Measurements from ENCODE around the gene C3orf52.

C3orf52 gene

DNA sequence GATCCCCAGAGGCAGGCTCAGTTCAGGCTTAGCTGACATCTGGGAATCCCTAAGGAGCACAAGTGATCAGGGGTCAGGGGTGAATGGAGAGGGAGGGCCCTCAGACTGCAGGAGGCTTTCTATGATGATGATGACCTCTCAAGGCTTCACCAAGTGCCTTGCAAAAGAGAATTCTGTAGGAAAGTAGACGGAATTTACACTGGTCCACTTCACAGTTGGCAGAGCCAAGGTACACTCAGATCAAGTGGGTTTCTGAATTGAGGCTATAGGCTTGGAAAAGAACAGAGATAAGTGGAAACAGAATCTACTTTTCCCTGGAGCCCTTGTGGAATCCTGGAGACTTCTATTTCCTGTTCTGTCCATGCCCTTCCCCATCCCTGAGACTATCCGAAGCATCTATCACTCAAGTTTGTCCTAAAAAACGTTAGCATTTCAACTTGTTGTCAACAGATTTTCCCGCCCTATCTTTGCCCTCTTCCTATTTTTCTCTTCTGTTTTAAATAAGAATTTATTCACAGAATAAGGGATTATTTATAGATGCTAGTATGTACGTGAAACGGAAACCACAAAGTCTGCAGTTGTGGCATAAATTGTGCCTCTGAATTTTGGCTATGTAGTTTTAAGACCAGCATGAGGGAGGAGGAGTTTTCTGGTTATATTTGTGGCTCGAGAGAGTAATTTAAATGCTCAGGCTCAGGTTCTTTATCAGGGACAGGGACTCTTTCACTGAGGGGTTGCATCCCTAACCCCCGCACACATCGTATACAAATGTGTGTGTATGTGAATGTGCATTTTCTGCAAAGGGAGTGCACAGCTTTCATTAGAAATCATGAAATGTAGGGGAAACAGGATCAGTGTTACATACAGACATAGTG, 34.0 kb downstream of the C3orf52 start:
- FAIRE-seq, result no peak

DNA sequence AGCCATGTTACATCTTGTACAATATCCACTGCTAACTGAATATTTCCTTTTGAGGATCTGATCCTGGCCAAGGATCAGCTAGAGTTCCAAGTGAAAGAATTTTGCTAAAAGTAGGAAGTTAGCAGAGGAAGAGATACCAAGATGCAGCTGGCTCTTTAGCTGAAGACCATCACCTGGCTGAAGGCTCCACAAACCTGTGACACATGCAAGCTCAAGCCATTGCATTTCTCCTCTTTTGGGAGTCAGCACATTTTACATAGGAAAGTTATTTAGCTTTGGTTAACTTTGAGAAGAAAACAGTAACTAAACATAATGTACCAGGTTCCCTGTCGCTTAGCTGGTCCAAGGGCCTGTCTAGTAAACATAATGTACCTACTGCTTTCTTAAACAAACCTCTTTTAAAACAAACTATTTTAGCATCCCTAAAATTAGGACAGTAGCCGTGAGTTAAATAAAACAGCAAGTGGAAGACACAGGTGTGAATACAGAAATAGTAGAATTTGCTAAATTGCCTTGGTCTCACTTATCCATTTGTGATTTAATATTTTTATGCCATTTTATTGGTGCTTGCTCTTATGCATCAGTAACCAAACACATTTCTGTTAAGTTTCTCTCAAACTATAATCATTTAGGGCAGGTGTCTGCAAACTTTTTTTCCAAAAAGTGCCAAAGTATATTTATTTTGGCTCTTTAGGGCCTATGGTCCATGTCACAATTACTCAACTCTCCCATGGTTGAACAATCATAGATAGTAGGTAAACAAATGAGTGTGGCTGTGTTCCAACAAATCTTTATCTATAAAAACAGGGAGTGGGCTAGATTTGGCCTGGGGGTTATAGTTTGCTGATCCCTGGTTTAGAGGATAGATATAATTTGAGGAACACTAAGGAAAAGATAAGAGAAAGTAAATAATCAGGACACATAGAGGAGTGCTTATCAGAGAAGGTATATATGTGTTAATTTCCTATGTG, 35.7 kb downstream of the C3orf52 start:
- FAIRE-seq, result no peak

DNA sequence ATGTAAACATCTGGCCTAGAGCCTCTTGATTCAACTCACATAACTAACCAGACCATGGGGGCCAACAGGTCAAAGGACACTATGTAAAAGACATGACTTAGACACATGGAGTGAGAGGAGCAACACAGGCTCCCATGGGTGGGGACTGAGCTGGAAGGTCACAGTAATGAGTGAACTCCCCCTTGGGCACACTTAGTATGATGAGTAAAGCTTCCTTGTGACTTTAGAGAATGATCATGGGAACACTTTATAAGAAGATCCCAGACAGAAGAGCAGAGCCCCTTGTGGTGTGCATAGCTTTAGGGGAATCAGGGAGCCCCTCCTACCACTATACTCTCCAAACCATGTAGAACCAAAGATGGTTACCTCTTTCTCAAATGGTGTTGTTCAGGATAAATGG, 36.7 kb downstream of the C3orf52 start:
- no peak for FAIRE-seq

DNA sequence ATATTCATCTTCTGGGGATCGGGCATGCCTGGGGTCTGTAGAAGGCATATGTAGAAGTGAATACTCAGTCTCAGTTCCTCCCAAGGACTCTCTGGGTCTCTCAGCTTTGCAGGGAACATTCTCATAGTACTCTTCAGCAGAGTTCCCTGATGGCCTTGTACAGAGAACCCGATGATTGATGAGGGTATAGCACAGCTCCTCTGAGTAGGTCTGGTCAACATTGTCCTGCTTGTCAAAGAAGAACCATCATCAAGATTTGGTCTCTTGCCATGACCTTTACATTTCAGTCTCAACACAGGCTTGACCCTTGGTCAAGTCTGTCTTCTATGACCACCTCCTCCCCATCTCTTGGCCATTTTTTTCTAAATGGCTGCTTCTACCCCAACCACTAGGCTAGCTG, 37.4 kb downstream of the C3orf52 start:
- no peak for FAIRE-seq

DNA sequence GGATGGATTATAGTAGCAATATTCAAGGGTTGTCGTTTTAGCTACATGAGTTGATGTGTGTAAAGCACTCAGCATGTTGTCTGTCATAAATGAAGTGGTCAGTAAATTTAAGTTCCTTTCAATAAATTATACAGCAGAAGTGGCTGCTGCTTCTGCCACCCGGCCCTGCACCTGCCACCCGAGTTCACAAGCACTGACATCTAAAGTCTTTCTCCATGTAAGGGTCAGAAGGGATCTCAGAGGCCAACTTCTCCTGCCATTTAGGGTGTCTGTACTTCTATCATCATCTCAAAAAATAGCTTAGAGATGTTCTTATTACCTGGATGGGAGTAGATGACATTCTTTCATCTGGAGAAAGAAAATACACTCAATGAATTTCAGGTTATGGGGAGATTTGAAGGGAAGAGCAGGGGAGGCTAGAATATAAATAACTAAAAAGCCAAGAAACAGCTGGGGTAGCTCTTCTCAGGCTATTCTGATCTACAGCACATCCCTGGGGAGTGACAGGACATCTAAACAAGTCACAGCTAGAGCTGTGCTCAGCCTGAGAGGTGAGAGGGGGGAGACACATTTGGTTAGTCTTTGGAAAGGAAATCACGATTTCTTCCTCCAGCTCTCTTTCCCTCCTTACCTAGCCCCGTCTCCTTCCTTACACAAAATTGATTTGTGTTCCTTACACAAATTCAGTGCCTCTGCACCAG, 38.9 kb downstream of the C3orf52 start:
- no peak for FAIRE-seq

DNA sequence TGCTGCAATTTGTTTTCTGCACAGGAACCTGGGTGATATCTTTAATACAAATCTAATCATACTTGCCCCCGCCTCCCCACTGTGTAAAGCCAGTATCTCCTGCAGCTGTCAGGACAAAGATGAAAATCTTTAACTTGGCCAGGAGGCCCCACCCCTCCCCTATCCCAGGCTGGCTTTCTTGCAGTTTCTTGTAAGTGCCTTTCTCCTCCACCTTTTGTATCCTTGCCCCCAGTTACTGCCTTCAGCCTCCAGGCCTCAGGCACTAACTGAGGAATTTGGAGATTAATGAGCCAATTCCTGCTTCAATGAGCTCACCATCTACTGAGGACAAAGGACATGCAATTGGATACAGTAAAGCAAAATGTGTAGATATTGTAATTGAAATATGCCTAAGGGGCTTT, 40.3 kb downstream of the C3orf52 start:
- no peak for FAIRE-seq

DNA sequence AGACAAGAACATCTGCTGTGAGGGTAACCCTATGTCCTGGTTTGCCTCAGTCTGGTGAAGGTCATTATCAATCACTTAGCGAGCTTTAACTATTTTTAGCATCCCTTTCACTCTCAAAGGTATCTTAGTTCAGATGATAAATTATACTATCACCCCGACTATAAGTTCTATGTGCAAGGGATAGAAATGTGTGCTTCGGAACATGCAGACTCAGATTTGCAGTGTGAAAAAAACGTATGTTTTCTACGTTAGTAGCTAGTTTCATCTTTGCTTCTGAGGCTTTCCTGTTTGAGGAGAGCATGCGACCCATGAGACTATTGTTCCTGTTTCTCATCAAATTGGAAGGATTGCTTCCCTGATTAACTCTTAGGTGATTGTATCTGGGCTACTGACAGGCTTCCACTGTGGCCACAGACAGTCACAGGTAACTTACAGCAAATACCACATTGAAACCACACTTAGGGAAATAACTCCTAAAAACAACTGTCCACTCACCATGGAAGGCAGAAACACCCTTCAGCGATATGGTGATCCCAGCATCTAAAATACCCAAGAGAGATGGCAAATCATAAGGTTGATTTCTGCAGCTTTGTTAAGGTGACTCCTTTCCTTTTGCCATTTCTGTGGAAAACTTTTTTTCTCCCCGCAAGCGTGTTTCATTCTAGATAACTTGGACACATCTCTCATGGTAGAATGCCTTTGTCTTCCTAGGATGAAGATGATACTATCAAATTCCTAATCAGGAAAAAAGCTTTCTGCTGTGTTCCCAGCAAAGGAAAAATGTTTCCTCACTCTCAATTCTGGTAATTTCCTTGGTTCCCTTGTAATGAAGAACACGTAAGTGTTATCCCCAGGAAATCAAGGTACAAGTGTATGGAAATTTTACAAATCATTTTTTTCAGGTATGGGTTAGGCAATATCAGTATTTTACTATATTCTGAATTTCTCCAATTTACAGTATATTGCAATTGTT, 41.6 kb downstream of the C3orf52 start:
- FAIRE-seq, result no peak

DNA sequence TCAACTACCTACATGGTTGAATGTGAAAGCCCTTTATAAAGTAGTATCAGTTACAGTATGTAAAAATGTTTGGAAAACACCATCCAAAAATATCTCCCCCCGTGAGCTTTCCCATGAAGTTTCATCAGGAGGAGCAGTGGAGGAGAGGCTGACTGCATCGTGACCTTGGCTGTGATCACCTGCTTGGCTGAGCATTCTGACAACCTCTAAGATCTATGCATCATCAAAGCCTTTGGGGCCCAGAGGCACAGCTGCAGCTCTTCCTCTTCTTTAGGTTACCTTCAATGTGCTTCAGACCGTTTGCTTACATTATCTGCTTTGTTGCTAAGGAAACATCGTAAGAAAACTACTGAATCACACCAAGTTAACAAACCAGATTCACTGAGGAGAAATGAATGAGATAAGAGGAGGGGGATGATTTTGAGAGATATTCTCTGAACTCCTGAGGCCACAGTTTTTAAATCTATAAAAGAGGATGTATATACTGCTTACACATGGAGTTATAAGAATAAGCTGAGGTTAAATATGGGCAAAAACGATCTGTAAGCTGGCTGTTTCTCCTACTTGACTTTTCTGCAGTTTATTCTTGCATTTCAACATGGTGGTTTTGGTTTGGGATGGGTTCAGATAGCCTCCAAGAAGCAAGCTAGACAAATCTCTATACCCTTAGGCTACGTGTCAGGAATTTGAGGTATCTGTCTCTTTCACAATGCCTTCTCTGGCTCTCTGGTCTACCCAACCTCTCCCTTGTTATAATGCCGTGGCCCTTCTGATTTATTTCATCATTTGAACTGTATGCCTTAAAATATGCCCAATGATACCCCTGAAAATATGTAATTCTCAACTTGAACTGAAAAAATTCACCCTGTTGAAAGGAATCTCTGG, 42.9 kb downstream of the C3orf52 start:
- no peak for FAIRE-seq

DNA sequence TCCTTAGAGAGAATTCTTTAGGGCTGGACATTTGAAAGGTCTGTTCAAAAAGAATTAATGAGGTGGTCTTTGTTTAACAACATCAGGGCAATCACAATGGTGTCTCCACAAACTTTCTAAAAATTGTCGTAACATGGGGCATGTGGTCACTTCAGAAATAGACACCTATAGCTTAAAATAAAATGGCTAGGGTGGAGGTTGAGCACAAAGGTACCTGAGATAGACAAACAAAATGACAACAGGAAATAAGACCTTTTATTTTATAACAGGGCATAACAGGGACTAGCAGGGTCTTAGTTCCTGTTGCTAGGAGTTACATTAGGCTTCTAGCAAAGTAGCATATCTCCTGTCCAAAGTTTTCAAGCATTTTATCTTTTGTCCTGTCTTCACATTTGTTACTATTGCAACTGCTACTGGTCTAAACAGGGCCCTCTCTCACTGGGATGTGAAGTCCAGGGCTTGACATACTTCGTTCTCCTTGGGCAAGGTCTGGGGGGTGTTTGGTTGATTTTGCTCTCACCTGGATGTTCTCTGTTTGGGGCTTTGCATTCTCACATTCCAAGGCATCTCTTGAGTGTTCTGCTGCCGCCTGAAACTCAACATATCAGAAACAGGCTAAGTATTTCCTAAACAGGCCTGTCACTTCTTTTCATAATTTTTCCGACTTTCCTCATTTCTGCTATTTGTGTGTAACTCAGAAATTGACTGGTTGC, 43.9 kb downstream of the C3orf52 start:
- no peak for FAIRE-seq

DNA sequence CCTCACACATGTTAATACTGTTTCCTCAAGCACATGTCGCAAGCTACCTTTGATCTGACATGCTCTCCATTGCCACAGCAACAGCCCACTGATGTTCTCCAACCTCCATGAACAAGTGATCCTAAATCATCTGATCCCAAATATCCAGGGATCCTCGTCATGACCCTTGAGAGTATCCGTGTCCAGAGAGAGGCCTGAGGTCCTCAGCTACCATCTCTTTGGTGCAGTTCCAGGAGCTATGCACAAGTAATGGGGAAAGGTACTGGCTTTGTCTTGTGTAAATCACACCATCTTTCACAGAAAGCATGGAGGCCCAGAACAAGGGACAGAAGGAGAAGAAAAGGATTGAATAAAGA, 44.4 kb downstream of the C3orf52 start:
- no peak for FAIRE-seq

DNA sequence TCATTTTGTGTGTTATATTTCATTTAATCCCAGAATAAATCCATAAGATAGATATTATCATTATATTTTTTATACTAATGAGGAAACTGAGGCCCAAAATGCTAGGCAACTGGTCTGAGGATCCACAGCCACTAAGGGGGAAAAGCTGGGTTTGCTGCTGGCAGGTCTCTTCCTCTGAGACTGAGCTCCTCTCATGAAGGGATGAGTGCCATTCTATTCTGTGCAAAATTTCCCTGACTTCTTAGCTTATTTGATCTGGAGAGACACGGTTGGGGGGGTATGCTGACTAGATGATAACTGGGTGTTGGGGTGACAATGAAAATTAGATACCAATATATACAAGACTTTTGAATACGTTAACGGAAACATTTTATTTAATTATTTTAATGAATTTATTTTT, 44.9 kb downstream of the C3orf52 start:
- FAIRE-seq, result no peak

DNA sequence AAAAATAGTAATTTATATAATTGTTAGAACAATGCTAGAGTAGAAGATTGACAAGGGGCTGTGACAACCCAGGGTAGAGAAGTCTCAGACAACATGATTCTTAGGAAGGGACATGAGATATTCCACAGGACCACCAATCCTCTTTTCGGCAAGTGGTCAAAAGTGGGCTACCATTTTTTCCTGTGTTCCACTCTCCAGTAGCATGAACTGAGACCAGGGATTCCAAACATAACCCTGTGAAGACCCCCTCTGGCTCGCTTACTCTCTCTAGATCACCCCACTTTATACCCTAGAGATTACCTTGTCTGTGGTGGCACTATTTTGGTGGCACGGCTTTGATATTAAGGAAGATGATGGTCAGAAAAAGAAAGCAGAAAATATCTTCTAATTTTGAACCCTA, 45.9 kb downstream of the C3orf52 start:
- no peak for FAIRE-seq

DNA sequence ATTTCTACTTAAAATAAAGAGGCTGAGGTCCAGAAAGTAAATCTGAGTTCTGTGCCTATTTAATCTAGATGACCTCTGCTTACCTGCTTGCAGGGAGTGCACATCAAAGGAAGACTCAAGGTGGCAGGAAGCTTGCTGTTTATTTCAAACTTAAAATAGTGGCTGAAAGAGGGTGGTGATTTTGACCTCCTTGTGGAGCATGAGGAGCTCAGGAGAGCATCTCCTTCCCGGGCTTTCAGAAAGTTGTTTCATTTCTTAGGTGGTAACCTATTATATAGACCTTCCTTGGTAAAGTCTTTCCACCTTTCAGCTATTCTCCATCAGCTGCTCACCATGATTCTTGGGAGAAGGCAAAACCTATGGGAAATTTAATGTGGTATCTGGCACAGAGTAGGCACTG, 46.4 kb downstream of the C3orf52 start:
- FAIRE-seq, result no peak

DNA sequence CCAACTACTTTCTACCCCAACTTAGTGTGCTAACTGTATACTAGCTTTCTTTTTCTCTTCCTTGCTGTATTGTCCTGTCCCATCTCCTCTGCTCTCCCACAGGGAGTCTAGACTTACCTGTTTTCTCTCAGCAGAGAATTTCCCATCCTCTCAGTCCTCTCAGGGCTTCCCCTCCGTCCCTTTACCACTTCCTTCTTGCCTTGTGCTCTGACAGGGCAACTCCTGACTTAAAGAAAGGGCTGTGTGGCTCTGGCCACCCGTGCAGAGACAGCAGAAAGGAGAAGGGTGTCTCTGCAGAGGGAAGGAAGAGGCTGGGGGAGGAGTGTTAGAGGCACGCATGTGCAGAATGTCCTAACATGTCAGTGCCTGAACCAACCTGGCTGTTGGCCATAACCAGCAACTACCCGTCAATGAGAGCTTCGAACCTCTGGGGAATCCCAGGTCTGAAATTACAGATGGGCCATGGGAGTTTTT, 46.8 kb downstream of the C3orf52 start, which contains the start of gene GCSAM:
Gene GCSAM (minus strand): TSS at position 274 of the 474 bp plus-strand sequence. CDS start 128 bp downstream, at position 146.
- FAIRE-seq, result no peak

DNA sequence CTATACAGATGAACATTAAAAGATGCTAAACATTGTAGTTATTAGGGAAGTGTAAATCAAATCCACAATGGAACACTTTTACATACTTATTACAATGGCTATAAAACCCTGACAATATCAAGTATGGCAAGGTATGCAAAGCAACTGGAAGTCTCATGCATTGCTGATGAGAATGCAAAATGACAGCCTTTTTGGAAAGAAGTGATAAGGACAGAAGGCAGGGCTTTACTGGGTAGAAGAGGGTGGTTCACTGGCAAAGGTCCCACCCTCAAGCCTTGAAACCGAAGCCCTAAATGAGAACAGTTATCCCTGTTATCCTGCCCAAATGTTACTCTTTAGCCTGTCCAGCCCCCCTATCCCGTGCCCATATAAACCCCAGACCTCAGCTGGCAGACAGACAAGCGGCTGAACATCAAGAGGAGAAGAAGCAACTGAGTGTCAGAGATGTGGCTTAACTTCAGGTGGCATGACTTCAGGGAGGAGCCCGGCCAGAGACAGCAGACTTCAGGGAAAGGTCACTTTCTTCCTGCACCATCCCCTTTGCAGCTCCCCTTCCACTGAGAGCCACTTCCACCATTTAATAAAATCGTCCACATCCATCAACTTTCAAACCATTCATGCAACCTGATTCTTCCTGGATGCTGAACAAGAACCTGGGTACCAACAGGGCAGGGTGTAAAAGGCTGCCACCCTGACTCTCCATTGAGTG, 47.6 kb downstream of the C3orf52 start:
- FAIRE-seq, result no peak

DNA sequence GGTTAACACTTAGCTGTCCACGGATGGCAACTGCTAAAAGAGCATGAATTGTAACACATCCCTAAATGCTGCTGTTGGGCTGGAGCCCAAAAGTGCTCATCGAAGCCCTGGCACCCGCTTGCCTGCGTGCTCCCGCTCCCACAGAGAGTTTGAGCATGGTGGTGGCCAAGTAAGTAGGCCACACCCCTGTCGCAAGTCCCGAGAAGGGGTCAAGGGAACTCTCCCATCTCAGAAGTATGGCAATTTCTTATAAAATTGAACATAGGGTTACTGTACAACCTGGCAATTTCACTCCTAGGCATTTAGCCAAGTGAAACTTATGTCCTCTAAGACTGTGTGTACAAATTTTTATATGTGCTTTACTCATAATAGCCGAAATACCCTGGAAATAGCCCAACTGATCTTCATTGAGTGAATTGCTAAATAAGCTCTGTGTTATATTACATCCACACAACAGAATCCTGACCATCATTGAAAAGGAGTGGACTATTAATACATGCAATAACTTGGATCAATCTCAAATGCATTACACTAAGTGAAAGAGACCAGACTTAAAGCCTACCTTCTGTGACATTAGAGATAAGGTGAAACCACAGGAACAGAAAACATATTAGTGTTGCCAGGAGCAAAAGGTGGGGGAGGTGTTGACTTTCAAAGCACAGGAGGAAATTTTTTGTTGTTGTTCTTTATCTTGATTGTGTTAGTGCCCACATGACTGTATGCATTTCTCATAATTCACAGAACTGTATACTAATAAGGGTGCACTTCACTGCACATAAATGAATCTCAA, 48.3 kb downstream of the C3orf52 start:
- peak; percentile 36 for FAIRE-seq

DNA sequence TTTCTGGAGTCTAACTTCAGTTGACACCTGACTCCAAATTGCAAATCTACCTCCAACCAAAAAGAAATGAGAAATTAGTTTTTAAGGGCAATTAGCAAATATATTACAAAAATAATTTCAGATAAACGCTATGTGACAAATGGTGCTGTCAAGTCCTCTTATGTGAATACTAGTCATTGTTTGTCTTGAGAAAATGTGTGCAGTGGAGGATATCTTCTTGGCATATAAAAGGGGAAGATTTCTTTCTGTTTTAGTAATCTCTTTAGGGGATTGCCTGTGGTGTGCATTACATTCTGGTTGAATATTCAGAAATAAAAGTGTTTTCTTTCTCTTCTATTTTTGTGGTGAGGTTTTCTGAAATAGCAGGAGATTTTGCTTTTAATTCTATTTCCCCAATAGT, 49.9 kb downstream of the C3orf52 start:
- FAIRE-seq, result no peak

DNA sequence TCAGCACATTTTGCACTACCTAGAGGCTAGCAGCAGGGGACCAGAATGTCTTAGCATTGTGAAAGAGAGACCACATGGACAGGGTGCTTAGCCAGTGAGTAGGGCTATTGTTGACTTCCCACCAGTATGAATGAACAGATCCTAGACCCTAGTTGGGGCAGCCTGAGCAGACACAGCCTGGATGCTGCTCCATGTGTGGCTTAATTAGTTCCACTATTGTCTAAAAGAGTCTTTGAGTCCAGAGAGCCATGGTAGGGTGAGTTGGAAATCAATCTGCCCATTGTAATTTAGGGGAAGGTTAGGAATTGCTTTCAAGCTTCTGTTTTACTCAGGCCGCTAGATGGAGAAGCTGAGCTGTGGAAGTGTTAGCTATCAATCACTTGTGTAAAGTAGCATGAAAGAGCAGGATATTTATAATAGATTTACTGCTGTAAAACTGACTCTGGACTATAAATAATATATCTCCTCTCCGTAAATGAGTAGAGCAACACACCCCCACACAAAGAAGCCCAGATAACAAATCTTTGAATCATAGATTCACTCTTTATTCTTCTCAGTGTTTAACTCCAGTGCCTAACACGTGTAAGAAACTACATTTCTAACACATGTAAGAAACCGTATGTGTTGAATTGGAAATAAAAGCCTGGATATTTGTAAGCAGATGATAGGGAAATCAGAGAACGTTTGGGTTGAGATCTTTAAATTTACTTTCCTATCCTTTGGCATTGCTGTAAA, 50.9 kb downstream of the C3orf52 start:
- FAIRE-seq, result peak; percentile 95
